Lower lobe of right lung (tissue), 2 donors: ENCODE measurements around the gene DDX3X. TPM values are rescaled to one million over a fixed set of nuclear protein-coding genes. Genes with fewer than 3 reads are reported as not detected.
"Not testable (repeated sequence)": the region's sequence is repeated elsewhere in the genome, so short reads cannot be mapped to it uniquely, and the experiment has no call there.

Source experiments
- ATAC-seq, 2 donors: fragments of 200-7000 bp; cut with Tn5 transposase; one replicate each; pipeline ENCODE4 v1.9.1; 2020 to 2022; ENCODE audit warnings: mild to moderate bottlenecking in 2 of 2, moderate library complexity in 2 of 2
- DNase-seq: peaks from one replicate; pipeline ENCODE4 v3.0.0-alpha.2; 2020
- H3K27ac ChIP-seq: fragments of 200-600 bp; one replicate; pipeline ENCODE4 v1.8.0; 2022
- H3K27me3 ChIP-seq: fragments of 200-600 bp; one replicate; pipeline ENCODE4 v1.8.0; 2022; ENCODE audit warnings: low read depth
- H3K36me3 ChIP-seq: fragments of 200-600 bp; one replicate; pipeline ENCODE4 v1.8.0; 2022; ENCODE audit warnings: mild to moderate bottlenecking
- H3K4me1 ChIP-seq: fragments of 200-600 bp; one replicate; pipeline ENCODE4 v1.8.0; 2022
- H3K4me3 ChIP-seq: fragments of 200-600 bp; one replicate; pipeline ENCODE4 v1.8.0; 2022; ENCODE audit warnings: mild to moderate bottlenecking
- H3K9me3 ChIP-seq: fragments of 200-600 bp; one replicate; pipeline ENCODE4 v1.8.0; 2022
- intact Hi-C: fragments of 100-400 bp; cut with DNase I; formaldehyde crosslinking; loops from one replicate; pipeline ENCODE4 v1.11.0; 2022
- long read RNA-seq: library from polyadenylated mRNA; unstranded; transcript quantifications from one replicate; pipeline ENCODE4 v2.0.0, GENCODE V29; 2021
- total RNA-seq: library from RNA; stranded (reverse); fragmentation: NEBNext Ultra II Directional; extraction: Animal tissue kit (Norgen Biotek cat#: 25700); gene quantifications from one replicate; pipeline ENCODE4 v1.2.1, GENCODE V29; 2021
- TF ChIP-seq, protein P1 (sequence below): fragments of 200-600 bp; IDR thresholded peaks from one replicate; pipeline ENCODE4 v1.8.0; 2022; ENCODE audit warnings: antibody characterized with exemption, mild to moderate bottlenecking
- donor health status: DM: no; HTN: yes; CAD: no; lungs with severe emphysema.

DDX3X gene
- total RNA-seq, result 227 TPM
- long read RNA-seq, full-length matches to known transcripts, result 29 of 56 reads
- long read RNA-seq, partial matches to known transcripts, result 25 of 56 reads
- long read RNA-seq, other reads (novel, unspliced or antisense), result 2 of 56 reads

GRCh38 chrX:41333744-41334362, at the start of gene DDX3X:
TSS of gene DDX3X (plus strand) at chrX:41334162. CDS start at chrX:41334253, 91 bp downstream.
- H3K27me3 ChIP-seq, result no peaks in the 10 kb centered on the region
- peaks cover 21% of the 10 kb centered on the region for H3K4me1 ChIP-seq
- TF ChIP-seq, protein P1, sequence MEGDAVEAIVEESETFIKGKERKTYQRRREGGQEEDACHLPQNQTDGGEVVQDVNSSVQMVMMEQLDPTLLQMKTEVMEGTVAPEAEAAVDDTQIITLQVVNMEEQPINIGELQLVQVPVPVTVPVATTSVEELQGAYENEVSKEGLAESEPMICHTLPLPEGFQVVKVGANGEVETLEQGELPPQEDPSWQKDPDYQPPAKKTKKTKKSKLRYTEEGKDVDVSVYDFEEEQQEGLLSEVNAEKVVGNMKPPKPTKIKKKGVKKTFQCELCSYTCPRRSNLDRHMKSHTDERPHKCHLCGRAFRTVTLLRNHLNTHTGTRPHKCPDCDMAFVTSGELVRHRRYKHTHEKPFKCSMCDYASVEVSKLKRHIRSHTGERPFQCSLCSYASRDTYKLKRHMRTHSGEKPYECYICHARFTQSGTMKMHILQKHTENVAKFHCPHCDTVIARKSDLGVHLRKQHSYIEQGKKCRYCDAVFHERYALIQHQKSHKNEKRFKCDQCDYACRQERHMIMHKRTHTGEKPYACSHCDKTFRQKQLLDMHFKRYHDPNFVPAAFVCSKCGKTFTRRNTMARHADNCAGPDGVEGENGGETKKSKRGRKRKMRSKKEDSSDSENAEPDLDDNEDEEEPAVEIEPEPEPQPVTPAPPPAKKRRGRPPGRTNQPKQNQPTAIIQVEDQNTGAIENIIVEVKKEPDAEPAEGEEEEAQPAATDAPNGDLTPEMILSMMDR, result peak; percentile 18
- H3K9me3 ChIP-seq, result no peaks in the 10 kb centered on the region
- peak within 1 kb of the TSS; percentile 100 for H3K27ac ChIP-seq
- peak; percentile 89 for ATAC-seq
- peak; percentile 86 for DNase-seq
- H3K36me3 ChIP-seq, result peaks cover 8% of the 10 kb centered on the region
- intact Hi-C loops, result no loop called here
- peak within 1 kb of the TSS; percentile 74 for H3K4me3 ChIP-seq

DNA sequence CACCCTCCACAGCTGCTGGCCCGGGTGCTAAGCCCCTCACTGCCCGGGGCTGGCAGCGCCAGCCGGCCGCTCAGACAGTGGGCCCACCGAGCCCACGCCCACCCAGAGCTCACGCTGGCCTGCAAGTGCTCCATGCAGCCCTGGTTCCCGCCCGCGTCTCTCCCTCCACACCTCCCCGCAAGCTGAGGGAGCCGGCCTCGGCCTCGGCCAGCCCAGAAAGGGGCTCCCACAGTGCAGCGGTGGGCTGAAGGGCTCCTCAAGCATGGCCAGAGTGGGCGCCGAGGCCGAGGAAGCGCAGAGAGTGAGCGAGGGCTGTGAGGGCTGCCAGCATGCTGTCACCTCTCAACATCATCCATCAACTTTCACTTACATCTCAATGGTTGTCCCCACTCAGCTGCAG, 48.0 kb upstream of the DDX3X start:
- H3K27ac ChIP-seq, H3K27me3 ChIP-seq, intact Hi-C loops, DNase-seq, H3K9me3 ChIP-seq, H3K4me1 ChIP-seq, H3K4me3 ChIP-seq, ATAC-seq, H3K36me3 ChIP-seq: not testable (repeated sequence)

DNA sequence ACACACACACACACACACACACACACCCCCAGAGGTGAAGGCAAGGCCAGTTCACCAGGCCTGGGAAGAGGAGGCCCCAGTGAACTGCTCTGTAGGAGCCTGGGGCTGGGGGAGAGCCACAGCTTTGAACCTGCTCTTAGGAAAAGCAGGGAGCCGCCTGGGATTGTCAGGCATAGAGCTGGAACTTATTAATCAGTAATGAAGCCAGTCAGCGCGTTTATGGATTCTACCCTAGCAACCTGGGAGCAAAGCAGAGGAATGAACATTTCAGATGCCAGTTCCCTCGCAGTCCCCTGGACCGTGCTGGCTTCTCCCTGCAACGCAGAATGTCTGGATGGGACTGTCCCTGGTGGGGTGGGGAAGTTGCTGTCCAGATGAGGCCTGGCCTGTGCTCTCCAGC, 45.3 kb upstream of the DDX3X start:
- no peaks in the 10 kb centered on the region for H3K27me3 ChIP-seq
- H3K27ac ChIP-seq, result no peak overlapping the region
- TF ChIP-seq, protein P1, result no peak
- H3K9me3 ChIP-seq, result no peaks in the 10 kb centered on the region
- no peak overlapping the region for H3K4me3 ChIP-seq
- H3K36me3 ChIP-seq, result no peaks in the 10 kb centered on the region
- DNase-seq (no peak), ATAC-seq (no peak)
- no peaks in the 10 kb centered on the region for H3K4me1 ChIP-seq
- intact Hi-C loops, result no loop called here

DNA sequence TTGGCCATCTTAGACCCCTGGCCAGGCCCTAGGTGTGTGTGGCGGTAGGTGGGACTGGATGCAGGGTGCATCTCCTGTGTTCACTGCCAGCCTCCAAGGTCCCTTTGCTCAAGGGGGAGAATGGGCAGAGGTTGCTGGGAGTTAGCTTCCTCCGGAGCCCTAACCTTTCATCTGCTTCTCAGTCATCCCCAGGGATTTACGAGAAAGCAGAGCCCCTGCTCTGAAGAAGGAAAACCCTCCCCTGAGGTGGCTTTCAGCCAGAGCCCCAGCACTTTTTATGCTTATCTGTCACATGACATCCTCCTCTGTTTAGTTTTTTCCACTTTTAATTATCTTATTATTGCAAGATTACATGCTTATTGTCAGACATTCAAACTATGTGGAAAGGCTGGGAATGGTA, 44.9 kb upstream of the DDX3X start:
- H3K4me3 ChIP-seq, result no peak overlapping the region
- intact Hi-C loops, result no loop called here
- DNase-seq (no peak), ATAC-seq (no peak)
- H3K27ac ChIP-seq, result no peak overlapping the region
- no peaks in the 10 kb centered on the region for H3K36me3 ChIP-seq
- H3K27me3 ChIP-seq, result no peaks in the 10 kb centered on the region
- TF ChIP-seq, protein P1, result no peak
- no peaks in the 10 kb centered on the region for H3K4me1 ChIP-seq
- H3K9me3 ChIP-seq, result no peaks in the 10 kb centered on the region

- intact Hi-C loops, result no loop called here
Observed at GRCh38 chrX:41291309-41291708, 42.7 kb upstream of the DDX3X start.

DNA sequence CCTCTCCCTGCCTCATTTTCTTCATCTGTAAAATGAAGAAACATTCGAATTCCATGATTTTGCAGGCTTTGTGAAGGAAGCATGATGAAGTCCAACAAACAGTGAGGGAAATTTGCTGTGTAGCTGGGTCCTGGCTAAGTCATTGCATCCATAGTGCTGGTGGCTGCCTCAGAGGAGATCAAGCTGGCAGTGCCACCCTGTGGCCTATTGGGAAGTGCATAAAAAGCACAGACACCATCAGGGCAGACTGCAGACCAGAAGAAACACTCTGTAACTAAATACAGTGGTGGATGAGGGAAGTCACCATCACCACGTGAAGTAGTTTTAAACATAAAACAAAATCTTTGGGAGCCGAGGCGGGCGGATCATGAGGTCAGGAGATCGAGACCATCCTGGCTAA, 40.7 kb upstream of the DDX3X start:
- Histone ChIP-seq H3K27me3 (no peaks in the 10 kb centered on the region), H3K27ac (no peak overlapping the region), H3K4me1 (no peaks in the 10 kb centered on the region), H3K9me3 (no peaks in the 10 kb centered on the region), H3K4me3 (no peak overlapping the region), H3K36me3 (no peaks in the 10 kb centered on the region)
- intact Hi-C loops, result no loop called here
- DNase-seq (no peak), ATAC-seq (no peak)
- TF ChIP-seq, protein P1, result no peak

More at GRCh38 chrX:41291309-41291708, 42.7 kb upstream of the DDX3X start:
- Histone ChIP-seq H3K4me1 (no peaks in the 10 kb centered on the region), H3K27me3 (no peaks in the 10 kb centered on the region), H3K36me3 (no peaks in the 10 kb centered on the region), H3K27ac (no peak overlapping the region), H3K4me3 (no peak overlapping the region), H3K9me3 (no peaks in the 10 kb centered on the region)
- DNase-seq, result no peak
- TF ChIP-seq, protein P1, result no peak
- ATAC-seq, result no peak
